GM19351 (cell line): ENCODE results near the gene LRRC18.

Experiments used
- ATAC-seq: cut with Tn5 transposase; IDR thresholded peaks from one replicate; pipeline ENCODE4 v1.9.1; 2021; ENCODE audit warnings: mild to moderate bottlenecking, moderate library complexity; ENCODE audit not compliant: unreplicated experiment

Gene LRRC18

GRCh38 chr10:48939790-48940325, at the start of gene LRRC18:
Gene LRRC18 (minus strand): TSS chr10:48939840. CDS start chr10:48914155, 25,685 bp downstream.
- ATAC-seq, result no peak

GRCh38 chr10:48985621-48986158, 46.0 kb upstream of the LRRC18 start:
- ATAC-seq, result no peak

- ATAC-seq, result no peak
Observed at GRCh38 chr10:48983648-48984351, 44.2 kb upstream of the LRRC18 start.

GRCh38 chr10:48982584-48982983, 42.9 kb upstream of the LRRC18 start:
- no peak for ATAC-seq

- peak; percentile 49 for ATAC-seq
Observed at GRCh38 chr10:48981310-48981907, 41.8 kb upstream of the LRRC18 start.

- no peak for ATAC-seq
Observed at GRCh38 chr10:48978318-48978717, 38.7 kb upstream of the LRRC18 start.

GRCh38 chr10:48976196-48976595, 36.6 kb upstream of the LRRC18 start:
- no peak for ATAC-seq

GRCh38 chr10:48974510-48975156, 35.0 kb upstream of the LRRC18 start:
- no peak for ATAC-seq

- ATAC-seq, result no peak
Observed at GRCh38 chr10:48973065-48973464, 33.4 kb upstream of the LRRC18 start.

- no peak for ATAC-seq
Observed at GRCh38 chr10:48970654-48971053, 31.0 kb upstream of the LRRC18 start.

GRCh38 chr10:48970046-48970445, 30.4 kb upstream of the LRRC18 start:
- no peak for ATAC-seq

GRCh38 chr10:48968036-48968435, 28.4 kb upstream of the LRRC18 start:
- ATAC-seq, result no peak

- ATAC-seq, result no peak
Observed at GRCh38 chr10:48965460-48965859, 25.8 kb upstream of the LRRC18 start.

GRCh38 chr10:48964038-48964437, 24.4 kb upstream of the LRRC18 start:
- ATAC-seq, result no peak

GRCh38 chr10:48958598-48959190, 19.1 kb upstream of the LRRC18 start:
- ATAC-seq, result no peak

GRCh38 chr10:48957361-48958151, 17.9 kb upstream of the LRRC18 start:
- ATAC-seq, result no peak

- no peak for ATAC-seq
Observed at GRCh38 chr10:48951707-48952106, 12.1 kb upstream of the LRRC18 start.

- no peak for ATAC-seq
Observed at GRCh38 chr10:48948470-48949037, 8.9 kb upstream of the LRRC18 start.

- ATAC-seq, result no peak
Observed at GRCh38 chr10:48947690-48948469, 8.2 kb upstream of the LRRC18 start.
